ENCODE measurements around the gene MON1A.

DNA sequence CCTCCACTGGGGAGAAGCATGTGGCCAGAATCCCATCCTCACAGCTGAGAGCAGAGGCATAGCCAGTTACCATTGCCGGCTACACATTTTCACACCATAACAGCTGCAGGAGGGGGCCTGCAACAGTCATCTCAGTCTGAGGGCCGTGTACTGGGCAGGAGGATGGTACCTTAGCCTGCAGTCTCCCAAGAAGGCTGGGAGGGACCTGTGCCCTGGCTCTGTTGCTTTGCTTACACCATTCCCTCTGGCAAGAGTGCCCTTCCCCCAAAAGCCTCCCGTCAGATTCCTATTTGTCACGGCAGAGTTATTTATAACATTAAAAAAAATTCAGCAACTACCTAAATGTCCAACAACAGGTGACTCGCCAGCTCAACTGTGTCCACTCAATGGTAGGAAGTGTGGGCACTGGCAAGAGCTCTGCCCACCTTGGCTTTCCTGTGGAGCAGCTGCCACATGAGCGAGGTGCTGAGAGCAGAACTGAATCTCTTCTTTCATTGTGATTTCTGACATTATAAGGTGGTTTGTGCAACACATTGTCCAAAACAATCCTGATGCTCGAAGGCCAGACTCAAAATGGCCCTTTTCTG is 64.3 kb downstream of the MON1A start:
- no peak for TF ChIP-seq POLR2A (IDR thresholded peaks at IDR 0.05; ENCODE audit: low read depth, low read length)
- TF ChIP-seq POLR2AphosphoS5 (IDR thresholded peaks at IDR 0.05; ENCODE audit: low read depth, low read length), result no peak
- no peak for TF ChIP-seq POU2F2 (IDR thresholded peaks at IDR 0.05; ENCODE audit: low read depth, low read length)
- TF ChIP-seq TAF1 (IDR thresholded peaks at IDR 0.05; ENCODE audit: low read depth, low read length), result no peak
